NCI-H2196 (cell line): Measurements from ENCODE around the gene KAT8.
"Not testable (repeated sequence)": the region's sequence is repeated elsewhere in the genome, so short reads cannot be mapped to it uniquely, and the experiment has no call there.

ENCODE experiments used
- DNase-seq: peaks from one replicate; lab custom pipeline; 2025; ENCODE audit not compliant: unreplicated experiment; lab: John Stamatoyannopoulos, UW

The KAT8 gene

DNA sequence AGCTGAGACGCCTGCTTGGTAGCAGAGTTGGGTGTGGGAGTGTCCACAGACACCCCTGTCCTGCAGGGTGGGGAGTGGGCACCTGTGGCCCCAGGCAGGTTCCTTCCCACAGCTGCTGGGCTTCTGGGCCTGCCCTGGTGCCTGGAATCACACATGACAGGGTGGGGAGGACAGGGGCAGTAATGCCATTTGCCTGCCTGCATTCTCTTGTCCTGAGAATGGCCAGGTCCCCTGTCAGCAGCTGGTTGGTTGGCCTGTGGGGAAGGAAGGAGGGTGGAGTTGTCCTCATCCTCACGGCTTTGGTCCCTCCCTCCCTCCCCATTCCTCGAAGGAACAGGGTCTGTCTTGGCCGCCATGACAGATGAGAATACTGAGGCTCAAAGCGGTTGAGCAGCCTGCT lies 33.9 kb upstream of the KAT8 start:
- DNase-seq: no peak

DNA sequence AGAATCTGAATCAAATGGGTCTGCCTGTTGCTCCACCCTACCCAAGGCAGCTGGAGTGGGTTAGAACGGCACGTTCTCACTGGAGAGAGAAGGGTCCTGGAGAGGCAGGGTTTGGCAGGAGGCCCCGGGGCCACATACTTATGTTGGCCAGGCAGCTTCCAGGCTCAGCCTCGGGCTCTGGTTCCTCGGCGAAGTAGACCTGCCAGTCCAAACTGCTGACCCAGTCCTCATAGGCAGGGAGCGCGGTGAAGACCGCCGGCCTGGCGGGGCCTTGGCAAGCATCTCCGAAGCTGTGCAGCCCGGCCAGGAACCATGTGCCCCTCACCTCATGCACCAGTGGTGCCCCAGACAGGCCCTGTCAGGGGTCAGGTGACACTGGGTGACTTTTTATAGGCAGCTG lies 33.5 kb upstream of the KAT8 start:
- no peak for DNase-seq

DNA sequence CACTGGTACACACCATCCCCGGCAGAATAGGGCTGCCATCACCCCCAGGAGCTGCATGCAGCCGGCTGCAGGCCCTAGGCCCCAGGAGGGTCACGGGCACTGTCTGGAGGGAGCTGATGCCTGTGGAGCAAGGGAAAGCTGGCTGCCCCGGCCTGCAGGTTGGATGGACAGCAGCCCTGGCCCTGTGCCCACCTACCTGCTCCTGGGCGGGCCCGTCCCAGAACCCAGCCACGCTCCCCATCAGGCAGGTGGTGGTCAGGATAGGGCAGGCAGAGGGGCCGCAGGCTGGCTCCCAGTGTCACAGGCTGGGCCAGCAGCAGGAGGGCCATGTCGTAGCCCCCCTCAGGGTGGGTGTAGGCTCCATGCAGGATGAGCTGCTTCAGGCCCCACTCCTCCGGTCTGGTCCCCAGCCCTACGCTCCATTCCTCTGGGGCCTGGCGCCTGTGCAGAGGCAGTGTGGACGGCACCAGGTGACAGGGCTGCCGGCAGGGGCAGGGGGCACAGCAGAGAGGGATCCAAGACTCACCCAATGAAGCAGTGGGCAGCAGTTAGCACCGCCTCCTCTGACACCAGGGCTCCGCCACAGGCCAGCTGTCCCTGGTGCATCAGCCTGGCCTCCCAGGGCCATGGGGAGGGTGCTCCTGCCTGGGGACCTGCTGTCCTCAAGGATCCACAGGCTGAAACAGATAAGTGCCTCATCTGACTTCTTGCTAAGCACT lies 32.7 kb upstream of the KAT8 start:
- no peak for DNase-seq

DNA sequence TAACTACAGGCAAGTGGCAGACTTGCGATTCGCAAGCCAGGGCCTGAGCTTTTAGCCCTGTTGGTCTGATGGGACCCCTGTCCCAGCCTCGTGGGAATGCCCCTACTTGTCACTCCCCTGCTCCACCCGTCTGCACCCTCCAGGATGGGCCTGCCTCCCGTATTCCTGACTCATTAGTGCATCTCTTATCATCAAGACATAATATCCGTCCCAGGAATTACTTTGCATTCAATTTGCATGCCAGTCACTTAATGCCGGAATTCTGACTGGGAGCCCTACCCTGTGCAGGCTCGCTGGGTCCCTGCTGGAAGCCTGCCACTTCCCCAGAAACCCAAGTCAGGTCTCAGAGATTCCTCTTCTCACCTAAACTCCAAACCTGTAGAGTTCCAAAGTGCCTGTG lies 32.1 kb upstream of the KAT8 start:
- no peak for DNase-seq

DNA sequence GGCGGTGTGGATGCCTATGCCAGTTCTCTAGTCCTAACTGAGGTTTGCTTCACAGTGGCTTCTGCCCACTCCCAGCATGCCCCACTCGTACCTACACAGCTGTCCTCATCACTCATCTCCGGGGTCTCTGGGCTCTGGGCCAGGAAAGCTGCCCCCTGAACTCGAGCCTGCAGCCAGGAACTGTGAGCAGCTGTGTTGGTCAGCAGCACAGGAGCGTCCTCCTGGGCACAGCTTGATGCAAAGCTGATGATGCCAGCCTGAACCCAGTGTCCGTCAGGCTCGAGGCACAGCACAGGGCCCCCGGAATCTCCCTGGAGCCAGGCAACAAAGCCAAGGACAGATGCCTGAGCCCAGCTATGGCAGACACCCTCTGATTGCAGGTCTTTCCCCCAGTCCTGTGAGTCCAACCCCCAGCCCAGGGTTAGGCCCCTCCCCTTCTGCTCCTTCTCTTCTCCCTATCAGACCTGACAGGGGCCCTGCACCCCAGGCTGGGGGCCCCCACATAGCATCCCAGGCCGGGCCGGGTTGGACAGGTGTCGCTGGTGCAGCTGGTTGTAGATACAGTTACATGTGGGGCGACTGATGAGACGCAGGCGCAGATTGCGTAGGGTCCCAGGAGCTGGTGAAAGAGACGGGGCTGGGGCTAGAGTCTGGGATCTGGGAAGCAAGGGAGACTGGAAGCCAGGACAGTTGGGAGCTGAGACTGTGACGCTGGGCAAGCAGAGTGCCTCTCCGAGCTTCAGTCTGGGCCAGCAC lies 31.4 kb upstream of the KAT8 start:
- DNase-seq: no peak

DNA sequence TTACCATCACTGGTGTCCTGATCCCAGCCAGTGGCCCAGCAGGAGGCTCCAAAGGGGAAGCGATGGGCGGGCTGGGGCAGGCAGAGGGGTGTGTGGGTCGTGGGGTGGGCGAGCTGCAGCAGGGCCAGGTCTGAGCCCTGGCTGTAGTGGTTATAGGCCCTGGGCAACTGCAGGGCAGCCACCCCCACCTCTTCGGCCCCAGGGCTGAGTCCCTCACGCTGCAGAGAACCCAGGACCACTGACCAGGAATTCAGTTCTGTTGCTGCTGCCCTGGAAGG lies 30.9 kb upstream of the KAT8 start:
- no peak for DNase-seq

DNA sequence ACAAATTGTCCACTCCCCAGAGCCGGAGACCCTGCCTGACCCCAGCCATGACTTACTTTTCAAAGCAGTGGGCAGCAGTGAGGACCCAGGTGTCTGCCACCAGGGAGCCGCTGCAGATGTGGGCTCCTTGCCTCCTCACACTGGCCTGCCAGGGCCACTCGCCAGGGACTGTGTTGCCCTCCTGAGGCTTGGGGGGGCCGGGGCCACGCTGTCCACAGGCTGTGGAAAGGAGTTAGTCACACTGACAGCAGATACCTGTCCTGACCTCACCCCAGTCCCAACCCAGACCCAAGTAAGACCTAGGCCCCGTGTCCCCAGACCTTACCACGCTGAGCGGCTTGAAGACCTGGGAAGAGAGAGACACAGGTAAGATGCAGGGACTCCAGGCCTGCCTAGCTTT lies 30.0 kb upstream of the KAT8 start:
- no peak for DNase-seq

DNA sequence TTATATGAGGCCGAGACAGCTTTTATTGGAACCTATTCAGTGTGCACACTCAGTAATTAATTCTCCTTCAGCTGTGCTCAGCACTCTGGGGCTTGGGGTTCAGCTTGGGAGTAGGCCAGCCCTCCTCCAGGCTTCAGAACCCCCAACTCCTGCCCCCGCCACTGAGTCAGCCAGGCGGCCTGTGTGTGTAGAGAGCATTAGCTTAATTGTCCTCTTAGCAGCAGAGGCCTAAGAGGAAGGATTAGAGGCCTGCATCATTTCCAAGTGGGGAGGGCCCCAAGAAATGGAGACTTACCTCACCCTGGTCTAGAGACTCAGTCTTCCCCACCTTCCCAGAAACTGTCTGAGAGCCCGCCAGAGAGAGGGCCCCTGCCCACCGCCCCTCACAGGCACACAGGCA lies 29.5 kb upstream of the KAT8 start:
- no peak for DNase-seq

DNA sequence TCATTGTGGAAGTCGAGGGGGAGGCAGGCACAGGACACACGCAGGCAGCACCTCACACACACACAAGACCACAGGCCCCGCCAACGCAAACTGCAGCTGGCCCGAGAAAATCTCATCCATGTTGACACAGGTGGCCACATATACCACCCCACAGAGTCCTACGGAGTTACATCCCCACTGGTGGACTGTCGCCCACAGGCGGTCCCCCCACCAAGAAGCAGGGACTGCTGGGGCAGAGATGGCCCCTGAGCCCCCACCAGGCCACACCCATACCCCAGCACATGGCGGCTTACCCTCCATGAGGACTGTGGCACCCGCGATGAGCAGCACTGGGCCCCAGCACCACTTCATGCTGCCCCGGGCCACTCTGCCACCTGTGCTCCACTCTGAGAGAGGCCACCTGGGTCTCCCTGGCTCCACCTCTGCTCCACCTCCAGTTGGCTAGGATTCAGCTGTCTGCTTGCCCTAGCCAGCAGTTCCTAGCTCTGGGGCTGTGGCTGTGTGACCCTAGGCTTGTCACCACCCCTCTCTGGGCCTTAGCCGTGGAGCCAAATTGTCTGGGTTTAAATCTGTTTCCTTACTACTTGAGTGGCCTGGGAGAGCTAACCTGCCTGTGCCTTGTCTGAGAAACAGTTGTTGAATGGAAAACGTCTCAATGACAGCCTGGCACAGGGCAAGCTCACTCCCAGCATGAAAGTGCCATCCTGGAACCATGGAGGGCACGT lies 28.8 kb upstream of the KAT8 start, which contains the start of gene PRSS53:
TSS of gene PRSS53 (minus strand) at position 485 of the 725 bp plus-strand sequence. CDS start at position 351, 134 bp downstream.
- no peak for DNase-seq

DNA sequence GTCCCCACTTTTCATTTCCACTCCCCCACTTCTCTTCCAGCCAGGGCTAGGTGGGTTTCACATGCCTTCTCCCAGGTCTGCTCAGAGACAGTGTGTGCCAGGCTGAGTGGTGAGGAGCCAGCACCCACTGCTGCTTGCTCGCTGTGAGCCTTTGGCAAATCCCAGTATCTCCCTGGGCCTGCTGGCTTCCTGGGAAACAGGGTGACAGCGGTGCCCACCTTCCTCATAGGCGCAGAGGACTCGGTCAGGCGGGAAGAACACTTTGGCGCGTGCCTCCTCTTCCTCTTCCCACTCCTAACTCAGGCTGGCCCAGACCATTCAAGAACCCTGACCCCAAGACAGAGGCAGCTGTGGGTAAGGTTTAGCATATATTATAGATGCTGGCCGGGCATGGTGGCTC lies 28.3 kb upstream of the KAT8 start:
- no peak for DNase-seq

DNA sequence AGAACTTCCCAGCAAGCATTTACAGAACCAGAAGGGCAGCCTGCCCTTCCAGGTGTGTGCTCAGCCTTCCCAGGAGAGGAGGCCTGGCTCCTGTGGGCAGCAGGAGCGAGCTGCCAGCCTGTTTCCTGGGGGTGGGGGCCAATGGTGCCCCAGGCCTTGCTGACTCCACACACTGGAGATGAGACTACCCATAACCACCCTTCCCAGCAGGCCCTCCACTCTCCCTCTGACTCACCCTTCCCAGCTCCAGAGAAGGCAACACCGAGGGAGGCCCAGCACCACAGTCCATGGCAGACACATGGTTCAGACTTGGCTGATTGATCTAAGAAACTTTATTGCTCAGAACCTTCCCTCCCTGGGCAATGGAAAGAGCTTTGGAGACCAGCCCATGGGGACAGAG lies 26.9 kb upstream of the KAT8 start:
- no peak for DNase-seq

DNA sequence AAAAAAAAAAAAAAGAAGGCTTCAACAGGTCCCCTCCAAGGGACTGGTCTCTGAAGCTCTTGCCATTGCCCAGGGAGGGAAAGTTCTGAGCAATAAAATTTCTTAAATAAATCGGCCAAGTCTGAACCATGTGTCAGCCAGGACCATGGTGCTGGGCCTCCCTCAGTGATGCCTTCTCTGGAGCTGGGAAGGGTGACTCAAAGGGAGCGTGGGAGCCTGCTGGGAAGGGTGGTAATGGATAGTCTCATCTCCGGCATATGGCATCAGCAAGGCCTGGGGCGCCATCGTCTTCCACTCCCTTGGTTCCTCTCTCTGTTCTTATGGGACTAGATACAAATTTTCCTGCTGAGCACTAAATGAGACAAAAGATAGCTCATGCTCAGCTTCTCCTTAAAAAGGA lies 25.1 kb upstream of the KAT8 start:
- no peak for DNase-seq

DNA sequence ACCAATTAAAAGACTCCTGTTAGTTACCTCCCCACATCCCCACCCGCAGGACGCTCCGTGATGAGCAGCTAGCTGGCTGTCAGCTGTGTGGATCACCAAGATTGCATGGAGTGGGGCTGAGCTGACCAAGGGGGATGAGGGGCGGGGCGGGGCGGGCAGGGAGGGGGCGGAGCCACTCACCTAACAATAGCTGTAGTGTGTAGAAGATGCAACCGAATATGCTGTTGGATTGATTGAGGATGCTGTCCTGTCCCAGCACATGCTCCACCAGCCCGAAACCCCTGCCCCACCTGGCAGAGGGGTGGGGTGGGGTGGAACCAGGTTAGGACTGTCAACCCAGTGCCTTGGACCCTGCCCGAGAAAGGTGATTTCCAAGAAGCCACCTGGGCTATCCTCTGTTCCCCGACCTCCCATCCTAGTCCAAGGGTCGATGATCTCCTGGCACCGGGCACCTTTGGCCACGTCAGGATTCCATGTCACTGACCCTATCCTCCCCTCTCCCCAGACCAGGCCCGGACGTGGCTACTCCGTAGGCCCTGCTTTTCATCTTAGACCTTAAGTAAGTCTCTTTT lies 24.2 kb upstream of the KAT8 start:
- DNase-seq: peak; percentile 52

DNA sequence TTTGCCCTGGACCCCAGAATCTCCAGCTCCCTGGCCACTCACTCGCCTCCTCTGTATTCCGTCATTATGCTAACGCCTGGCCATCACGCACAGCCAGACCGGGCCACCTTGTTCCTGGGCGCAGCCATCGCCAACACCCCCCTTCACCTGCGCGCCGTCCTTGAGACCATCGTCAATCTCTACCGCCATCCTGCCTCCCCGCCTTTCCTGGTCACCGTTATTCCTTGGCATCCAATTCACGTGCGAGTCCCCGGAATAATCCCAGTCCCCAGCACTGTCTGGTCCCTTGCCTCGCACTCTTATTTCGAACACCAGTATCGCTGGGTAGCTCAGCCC lies 23.4 kb upstream of the KAT8 start:
- DNase-seq: no peak

DNA sequence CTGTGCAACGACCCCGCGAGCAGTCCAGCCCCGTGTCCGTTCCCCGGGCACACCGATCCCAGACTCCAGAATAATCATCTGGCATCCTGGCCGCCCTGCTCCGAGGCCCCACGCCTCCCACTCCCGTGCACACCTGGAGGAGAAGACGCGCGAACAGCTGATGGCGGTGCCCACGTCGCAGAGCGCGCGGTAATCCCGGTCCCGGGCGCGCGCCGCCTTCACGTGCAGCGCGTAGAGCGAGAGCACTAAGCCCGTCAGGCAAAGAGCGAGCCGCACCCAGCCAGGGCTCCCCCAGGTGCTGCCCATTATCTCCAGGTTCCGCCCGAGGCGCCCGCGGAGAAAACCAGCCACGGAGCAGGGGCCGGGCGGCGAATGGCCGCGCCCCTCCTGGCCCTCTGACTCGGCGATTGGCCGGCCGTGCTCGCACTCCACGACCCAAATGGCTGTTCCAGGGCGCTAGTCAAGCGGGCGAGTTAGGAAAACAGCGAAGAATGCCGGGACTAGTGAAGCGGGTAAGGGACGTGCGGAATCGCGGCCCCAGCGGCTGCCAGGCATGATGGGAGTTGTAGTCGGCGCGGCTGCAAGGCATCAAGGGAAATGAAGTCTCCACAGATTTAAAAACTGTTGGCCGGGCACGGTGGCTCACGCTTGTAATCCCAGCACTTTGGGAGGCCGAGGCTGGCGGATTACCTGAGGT lies 22.9 kb upstream of the KAT8 start, which contains the start of gene VKORC1:
TSS of gene VKORC1 (minus strand) at position 374 of the 697 bp plus-strand sequence. CDS start at position 306, 68 bp downstream.
- DNase-seq: peak; percentile 98

DNA sequence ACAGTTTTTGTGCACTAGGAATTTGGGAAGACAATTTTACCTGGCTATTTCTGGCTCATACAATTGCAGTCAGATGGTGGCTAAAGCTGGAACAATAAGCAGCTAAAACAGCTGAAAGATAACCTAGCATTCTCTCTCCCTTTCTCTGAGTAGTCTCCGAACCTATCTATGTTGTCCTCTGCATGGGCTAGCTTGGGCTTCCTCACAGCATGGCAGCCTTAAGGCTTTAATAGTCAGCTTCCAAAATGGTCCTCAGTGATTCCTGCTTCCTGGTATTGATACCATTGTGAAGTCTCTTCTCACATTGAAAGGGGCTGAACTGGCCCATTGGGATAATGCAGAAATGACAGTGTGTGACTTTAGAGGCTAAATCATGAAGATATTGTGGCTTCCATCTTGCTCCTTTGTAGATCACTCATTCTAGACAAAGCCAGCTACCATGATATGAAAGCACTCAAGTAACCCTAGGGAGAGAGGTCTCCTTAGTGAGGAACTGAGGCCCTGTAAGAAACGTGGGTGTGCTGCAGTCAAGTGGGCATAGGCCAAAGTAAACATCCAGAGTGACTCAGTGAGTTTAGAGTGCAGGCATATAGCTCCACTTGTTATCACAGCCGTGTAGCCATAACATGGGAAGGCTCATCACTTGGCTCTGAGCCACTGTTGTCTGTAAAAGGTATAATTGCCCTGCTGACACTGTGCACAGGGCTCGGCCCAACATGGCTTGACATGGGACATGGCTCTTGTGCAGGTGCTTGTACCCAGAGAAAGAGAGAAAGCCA lies 17.4 kb upstream of the KAT8 start:
- no peak for DNase-seq

DNA sequence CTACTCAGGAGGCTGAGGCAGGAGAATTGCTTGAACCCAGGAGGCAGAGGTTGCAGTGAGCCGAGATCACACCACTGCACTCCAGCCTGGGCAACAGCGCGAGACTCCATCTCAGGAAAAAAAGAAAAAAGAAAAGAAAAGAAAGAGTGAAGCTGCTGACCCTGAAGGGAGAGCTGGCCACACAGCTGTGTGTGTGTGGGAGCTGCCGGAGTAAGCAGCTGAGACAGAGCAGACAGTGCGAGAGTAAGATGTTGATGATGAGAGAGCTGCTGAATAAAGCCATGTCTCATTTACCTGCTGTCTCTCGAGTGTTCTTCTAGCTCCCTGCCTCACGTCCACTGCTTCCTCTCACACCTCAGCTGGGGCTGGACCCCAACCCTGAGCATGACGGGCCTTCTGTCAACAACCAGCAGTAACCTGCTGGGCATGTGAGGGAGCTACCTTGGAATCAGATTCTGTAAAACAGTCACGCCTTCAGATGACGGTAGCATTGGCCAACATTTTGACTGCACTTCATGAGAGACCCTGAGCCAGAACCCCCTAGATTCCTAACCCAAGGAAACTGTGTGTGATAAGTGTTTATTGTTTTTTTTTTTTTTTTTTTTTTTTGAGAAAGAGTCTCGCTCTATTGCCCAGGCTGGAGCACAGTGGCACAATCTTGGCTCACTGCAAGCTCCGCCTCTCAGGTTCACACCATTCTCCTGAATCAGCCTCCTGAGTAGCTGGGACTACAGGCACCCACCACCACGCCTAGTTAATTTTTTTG lies 16.4 kb upstream of the KAT8 start:
- not testable (repeated sequence) for DNase-seq

DNA sequence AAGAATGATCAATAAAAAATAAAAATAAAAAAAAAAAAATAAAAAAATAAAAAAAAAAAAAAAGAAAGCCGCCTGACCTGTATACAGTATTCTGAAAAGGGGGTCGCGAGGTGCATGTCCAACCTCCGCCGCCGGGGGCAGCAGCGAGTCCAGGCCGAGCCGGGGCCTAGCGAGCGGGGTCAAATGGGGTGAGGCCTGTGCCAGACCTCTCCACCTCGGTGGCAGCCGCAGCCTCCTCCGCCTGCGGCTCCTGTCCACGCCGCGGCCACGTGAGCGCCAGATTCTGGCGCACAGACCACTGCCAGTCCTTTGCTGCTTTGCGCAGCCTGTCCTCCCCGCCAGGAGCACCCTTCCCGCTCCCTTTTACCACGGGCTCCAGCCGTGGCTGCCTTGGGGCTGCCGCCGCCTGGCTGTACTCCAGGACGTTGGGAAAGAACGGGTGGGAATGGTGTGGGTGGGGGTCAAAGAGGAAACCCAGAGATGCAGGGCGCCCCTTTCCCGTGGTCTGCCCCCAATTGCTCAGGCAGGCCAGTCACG lies 11.7 kb upstream of the KAT8 start:
- DNase-seq: peak; percentile 79
